K562 (cell line): ENCODE data around the gene ADIPOR2. TPM values are rescaled to one million over a fixed set of nuclear protein-coding genes. Genes with fewer than 3 reads are reported as not detected.

Source experiments
- ATAC-seq: fragments of 200-7000 bp; cut with Tn5 transposase; 3 replicates; pipeline ENCODE4 v1.9.1; 2020; ENCODE audit warnings: moderate library complexity
- BruUV-seq: library from RNA; stranded (reverse); fragments of 400-500 nt; replicated peaks from 2 replicates; lab custom pipeline; 2021; lab: Mats Ljungman, UMichigan
- CTCF ChIA-PET: fragments of 300-600 bp; formaldehyde crosslinking; extraction: SDS; loops from one replicate; lab custom pipeline; 2021; ENCODE audit warnings: low intra/inter-chr PET ratio; lab: Yijun Ruan, JAX
- POLR2A ChIA-PET: fragments of 300-600, 350-650 bp; sonication (Branson Sonifier 250); formaldehyde crosslinking; extraction: SDS; loops from one replicate; lab custom pipeline; 2021; ENCODE audit warnings: antibody characterized with exemption, inconsistent platforms; lab: Yijun Ruan, JAX
- DNase-seq, 4 experiments: peaks; one replicate each; pipeline versions ENCODE4 v3.0.0 to v3.0.0-alpha.2; 2011 to 2018; ENCODE audit warnings: low spot score in 3 of 4, mixed read lengths in 3 of 4; ENCODE audit errors: extremely low read depth in 1 of 4
- FAIRE-seq: peaks from 2 replicates; lab custom pipeline; 2011; peaks lifted over from hg19 to GRCh38; lab: Jason Lieb, UNC
- H2AFZ ChIP-seq: 2 replicates; pipeline ENCODE4 v1.6.0; 2011; ENCODE audit warnings: low read depth, low read length, control low read depth, inconsistent platforms
- H3K27ac ChIP-seq: fragments of 200-600 bp; 3 replicates; pipeline ENCODE4 v1.8.0; 2011; ENCODE audit warnings: low read depth, mild to moderate bottlenecking, control low read depth, inconsistent platforms, low read length, moderate library complexity, mixed read lengths; ENCODE audit errors: extremely low read depth
- H3K27me3 ChIP-seq, 2 experiments: fragments of 300-600 bp in 1 of 2; 2 replicates in 1 of 2; 3 replicates in 1 of 2; pipeline versions ENCODE4 v1.6.0 to v1.8.0; 2011; ENCODE audit warnings: inconsistent platforms in 2 of 2, low read length in 2 of 2, mild to moderate bottlenecking in 1 of 2, mixed read lengths in 1 of 2, moderate library complexity in 1 of 2; ENCODE audit not compliant: control insufficient read depth in 2 of 2, insufficient read depth in 2 of 2
- H3K36me3 ChIP-seq: fragments of 300-600 bp; 3 replicates; pipeline ENCODE4 v1.8.0; 2011; ENCODE audit warnings: mild to moderate bottlenecking, low read length, inconsistent platforms; ENCODE audit not compliant: control insufficient read depth, insufficient read depth
- H3K4me1 ChIP-seq, 2 experiments: fragments of 200-600 bp in 1 of 2; replicated peaks in 1 of 2; 2 replicates in 1 of 2; 3 replicates in 1 of 2; pipeline versions ENCODE4 v1.5.1 to v1.8.0; 2011; ENCODE audit warnings: inconsistent platforms in 2 of 2, low read length in 2 of 2, mild to moderate bottlenecking in 1 of 2, mixed read lengths in 1 of 2, moderate library complexity in 1 of 2; ENCODE audit not compliant: control insufficient read depth in 2 of 2, insufficient read depth in 2 of 2
- H3K4me2 ChIP-seq: 2 replicates; pipeline ENCODE4 v1.6.1; 2011; ENCODE audit warnings: low read length, control low read depth, inconsistent platforms, mixed read lengths; ENCODE audit not compliant: insufficient read depth
- H3K4me3 ChIP-seq: fragments of 200-600 bp; sonication (generic), shearing (Covaris generic); 2 replicates; pipeline ENCODE4 v1.5.1; 2016; ENCODE audit warnings: control low read depth, inconsistent platforms
- H3K79me2 ChIP-seq: fragments of 200-600 bp; 3 replicates; pipeline ENCODE4 v1.8.0; 2011; ENCODE audit warnings: low read length, inconsistent platforms; ENCODE audit not compliant: control insufficient read depth, insufficient read depth
- H3K9ac ChIP-seq, 2 experiments: 2 replicates each; pipeline versions ENCODE4 v1.6.0 to v1.6.1; 2011; ENCODE audit warnings: low read depth in 2 of 2, low read length in 2 of 2, control low read depth in 1 of 2, inconsistent platforms in 1 of 2, mild to moderate bottlenecking in 1 of 2, mixed read lengths in 1 of 2; ENCODE audit not compliant: insufficient read depth in 1 of 2
- H3K9me1 ChIP-seq: one replicate; pipeline ENCODE4 v1.6.0; 2011; ENCODE audit warnings: inconsistent platforms, mild to moderate bottlenecking, low read length, moderate library complexity; ENCODE audit not compliant: control insufficient read depth, insufficient read depth
- H3K9me3 ChIP-seq: replicated peaks from 2 replicates; pipeline ENCODE4 v1.5.1; 2011; ENCODE audit warnings: low read depth, low read length, inconsistent platforms; ENCODE audit not compliant: control insufficient read depth, insufficient read depth
- H4K20me1 ChIP-seq: replicated peaks from 2 replicates; pipeline ENCODE4 v1.6.1; 2011; ENCODE audit warnings: low read length, inconsistent platforms, mixed read lengths; ENCODE audit not compliant: control insufficient read depth, insufficient read depth
- COPS2 ChIP-seq: fragments of 450-650 bp; conservative IDR thresholded peaks from 2 replicates; pipeline ENCODE4 v1.6.1; 2016; ENCODE audit warnings: mild to moderate bottlenecking, moderate library complexity
- CREM ChIP-seq: IDR thresholded peaks from 2 replicates; pipeline ENCODE4 v1.6.1; 2014; ENCODE audit warnings: antibody characterized with exemption, low read depth
- DMBX1 ChIP-seq: fragments of 250-450 bp; sonication (Bioruptor Pico); IDR thresholded peaks from 2 replicates; pipeline ENCODE4 v1.8.0; 2022; ENCODE audit warnings: inconsistent platforms, mild to moderate bottlenecking, moderate library complexity, borderline replicate concordance
- EGR1 ChIP-seq: fragments of 450-650 bp; conservative IDR thresholded peaks from 2 replicates; pipeline ENCODE4 v1.6.1; 2017; ENCODE audit warnings: mild to moderate bottlenecking
- MECOM ChIP-seq: fragments of 250-450 bp; sonication (Bioruptor Pico); IDR thresholded peaks from 2 replicates; pipeline ENCODE4 v1.8.0; 2022; ENCODE audit warnings: inconsistent platforms
- NFE2 ChIP-seq: IDR thresholded peaks from 2 replicates; pipeline ENCODE4 v1.6.1; 2014; ENCODE audit warnings: antibody characterized with exemption, low read depth
- NR3C1 ChIP-seq: sonication (generic); formaldehyde crosslinking; IDR thresholded peaks from 2 replicates; pipeline ENCODE4 v1.8.1; 2022; ENCODE audit warnings: missing genetic modification reagents
- PML ChIP-seq: IDR thresholded peaks from 2 replicates; pipeline ENCODE4 v1.6.1; 2012; ENCODE audit warnings: low read length, inconsistent platforms
- POLR2B ChIP-seq: fragments of 450-650 bp; IDR thresholded peaks from 2 replicates; pipeline ENCODE4 v1.6.1; 2018; ENCODE audit warnings: low read depth; ENCODE audit not compliant: partially characterized antibody
- POU5F1 ChIP-seq: fragments of 150-350 bp; IDR thresholded peaks from 2 replicates; pipeline ENCODE4 v1.6.1; 2014; ENCODE audit warnings: borderline replicate concordance, low read length, low read depth, mild to moderate bottlenecking; ENCODE audit not compliant: partially characterized antibody
- RBM14 ChIP-seq: fragments of 200-400 bp; formaldehyde crosslinking; IDR thresholded peaks from 2 replicates; pipeline ENCODE4 v1.6.1; 2018; ENCODE audit warnings: low read depth, mild to moderate bottlenecking, low read length, moderate library complexity, borderline replicate concordance; ENCODE audit not compliant: insufficient read depth
- RUNX1 ChIP-seq: sonication (generic); IDR thresholded peaks from 2 replicates; pipeline ENCODE4 v1.6.1; 2016; ENCODE audit warnings: antibody characterized with exemption, low read depth
- SRSF7 ChIP-seq: fragments of 200-400 bp; formaldehyde crosslinking; optimal IDR thresholded peaks from 2 replicates; pipeline ENCODE3; 2017; ENCODE audit warnings: mild to moderate bottlenecking, low read depth, low read length
- TAF7 ChIP-seq: fragments of 450-650 bp; IDR thresholded peaks from 2 replicates; pipeline ENCODE4 v1.6.1; 2016; ENCODE audit warnings: missing genetic modification characterization, missing compliant biosample characterization
- TAF9B ChIP-seq: fragments of 450-650 bp; IDR thresholded peaks from 2 replicates; pipeline ENCODE4 v1.6.1; 2018; ENCODE audit warnings: mild to moderate bottlenecking; ENCODE audit not compliant: partially characterized antibody
- XRCC3 ChIP-seq: fragments of 450-650 bp; IDR thresholded peaks from 2 replicates; pipeline ENCODE4 v1.6.1; 2017; ENCODE audit warnings: mild to moderate bottlenecking, moderate library complexity
- XRCC4 ChIP-seq: IDR thresholded peaks from one replicate; pipeline ENCODE4 v1.6.1; 2011; ENCODE audit not compliant: insufficient read depth, insufficient read length; ENCODE audit errors: extremely low read depth
- ZBTB12 ChIP-seq: fragments of 250-450 bp; sonication (Bioruptor Pico); IDR thresholded peaks from 2 replicates; pipeline ENCODE4 v1.4.0; 2020
- ZNF212 ChIP-seq: fragments of 450-650 bp; formaldehyde crosslinking; IDR thresholded peaks from 2 replicates; pipeline ENCODE4 v1.4.0; 2020; ENCODE audit warnings: mild to moderate bottlenecking
- ZNF431 ChIP-seq: sonication (generic); formaldehyde crosslinking; IDR thresholded peaks from 2 replicates; pipeline ENCODE4 v1.8.0; 2022; ENCODE audit warnings: mild to moderate bottlenecking, missing genetic modification reagents
- WGBS: fragments of 100-300 bp; shearing (Covaris generic); methylation state at CpG from one replicate; pipeline ENCODE4 v1.1.6; 2016; ENCODE audit warnings: low coverage, mixed read lengths; ENCODE audit not compliant: insufficient coverage; ENCODE audit errors: missing lambda C conversion rate; 5-methylcytosine and 5-hydroxymethylcytosine counted together
- in situ Hi-C: fragments of 300-500 bp; cut with MboI; formaldehyde crosslinking; loops from 4 replicates; pipeline ENCODE4 v1.15.0; 2018; ENCODE audit warnings: inconsistent platforms, mixed read lengths
- intact Hi-C: fragments of 100-400 bp; cut with micrococcal nuclease; formaldehyde crosslinking; loops from 2 replicates; pipeline ENCODE4 v1.14.2; 2022
- polyA plus RNA-seq, 8 experiments: library from polyadenylated mRNA; depleted of rRNA in 4 of 8; stranded (reverse) in 5 of 8; unstranded in 3 of 8; fragments of >200 nt; fragmentation: Nextera tagmentation in 2 of 8; fragmentation: Illumina TruSeq in 1 of 8; extraction: Ambion mirVana in 2 of 8; extraction: Trizol in 1 of 8; gene quantifications; 2 replicates each; pipeline versions ENCODE4 v1.2.1 to v1.2.3, GENCODE V29; 2011 to 2014; ENCODE audit warnings: inconsistent platforms in 1 of 8, missing spikeins in 1 of 8
- total RNA-seq, 7 experiments: library from RNA; depleted of rRNA in 6 of 7; stranded (reverse); fragments of >200 nt in 6 of 7; fragmentation: Illumina TruSeq in 2 of 7; extraction: Trizol in 2 of 7; gene quantifications; 2 replicates each; pipeline versions ENCODE4 v1.2.1 to v1.2.3, GENCODE V29; 2011 to 2021; ENCODE audit warnings: low replicate concordance in 1 of 7

Gene ADIPOR2
- total and polyA plus RNA-seq, 9 of the 15 experiments (the other 6 are each of a cell fraction or from before 2014, with no cell fraction given) = 10.9 to 63.5 (median 46.0) TPM

GRCh38 chr12:1681493-1681807, 9.4 kb upstream of the ADIPOR2 start:
- FAIRE-seq (no peak), ATAC-seq (peak; percentile 41; the same call in 1 of the 3 replicates), DNase-seq (no peak)
- Histone ChIP-seq H4K20me1 (no peaks in the 10 kb centered on the region), H3K27ac (no peak overlapping the region), H3K4me3 (no peak overlapping the region), H3K27me3 (no peaks in the 10 kb centered on the region), H3K79me2 (no peaks in the 10 kb centered on the region), H3K9me1 (no peaks in the 10 kb centered on the region), H3K36me3 (no peaks in the 10 kb centered on the region), H3K4me2 (peak overlapping the region; percentile 23; the same call in 1 of the 2 replicates), H2AFZ (peak overlapping the region; percentile 79), H3K4me1 (peaks cover 0 to 8% of the 10 kb centered on the region in 2 experiments; a peak in 1 of 5 replicates), H3K9ac (no peak overlapping the region), H3K9me3 (no peaks in the 10 kb centered on the region)
- WGBS = 25% methylated on average over 2 of the region's 2 CpGs
- in situ Hi-C loops = no loop called here
- TF ChIP-seq MECOM (CRISPR knock-in tag) = no peak
- no peak for TF ChIP-seq ZNF212 (CRISPR knock-in tag)
- TF ChIP-seq TAF9B = no peak
- no peak for TF ChIP-seq RUNX1
- no peak for TF ChIP-seq NR3C1
- TF ChIP-seq ZNF431 = no peak
- TF ChIP-seq XRCC4 = no peak
- TF ChIP-seq RBM14 = no peak
- no peak for TF ChIP-seq PML
- no peak for TF ChIP-seq DMBX1 (CRISPR knock-in tag)
- no peak for TF ChIP-seq TAF7 (tag)
- TF ChIP-seq CREM = no peak
- no peak for TF ChIP-seq POU5F1
- no peak for TF ChIP-seq EGR1
- TF ChIP-seq ZBTB12 (CRISPR knock-in tag) = no peak
- no peak for TF ChIP-seq POLR2B
- no peak for TF ChIP-seq SRSF7
- no peak for TF ChIP-seq XRCC3
- no peak for TF ChIP-seq COPS2
- TF ChIP-seq NFE2 = no peak
- no TSS peak for BruUV-seq
- intact Hi-C loops = no loop called here
- ChIA-PET POLR2A (interaction anchor here (0.8 to 2.6 kb wide), 4 partner anchors 10 to 14 kb away, joined by 3 to 20 read pairs (median 4); partner anchors contain the start of gene ADIPOR2), CTCF (no interaction called here)
